DMS79 (cell line): ENCODE results near the gene ARIH1.

Experiments
- DNase-seq: peaks from one replicate; lab custom pipeline; 2025; lab: John Stamatoyannopoulos, UW

Gene ARIH1

GRCh38 chr15:72487070-72487797 lies 13.1 kb downstream of the ARIH1 start:
- DNase-seq: no peak

- no peak for DNase-seq
These were observed 14.4 kb downstream of the ARIH1 start for GRCh38 chr15:72488558-72488957.

- no peak for DNase-seq
These were observed 15.9 kb downstream of the ARIH1 start for GRCh38 chr15:72489943-72490554.

GRCh38 chr15:72491768-72492167 lies 17.6 kb downstream of the ARIH1 start:
- DNase-seq: no peak

GRCh38 chr15:72492733-72493132 lies 18.6 kb downstream of the ARIH1 start:
- no peak for DNase-seq

GRCh38 chr15:72493220-72493619 lies 19.1 kb downstream of the ARIH1 start:
- no peak for DNase-seq

GRCh38 chr15:72495007-72495406 lies 20.9 kb downstream of the ARIH1 start:
- DNase-seq: no peak

GRCh38 chr15:72496783-72497182 lies 22.7 kb downstream of the ARIH1 start:
- DNase-seq: no peak

- DNase-seq: no peak
These were observed 23.3 kb downstream of the ARIH1 start for GRCh38 chr15:72497402-72497801.

- DNase-seq: no peak
These were observed 28.2 kb downstream of the ARIH1 start for GRCh38 chr15:72502220-72502809.

- peak; percentile 57 for DNase-seq
These were observed 29.0 kb downstream of the ARIH1 start for GRCh38 chr15:72503147-72503546.

GRCh38 chr15:72507402-72508092 lies 33.4 kb downstream of the ARIH1 start:
- no peak for DNase-seq

GRCh38 chr15:72509484-72509883 lies 35.4 kb downstream of the ARIH1 start:
- no peak for DNase-seq

GRCh38 chr15:72511536-72511935 lies 37.4 kb downstream of the ARIH1 start:
- DNase-seq: no peak

GRCh38 chr15:72515591-72516389 lies 41.7 kb downstream of the ARIH1 start:
- DNase-seq: no peak

- DNase-seq: no peak
These were observed 42.6 kb downstream of the ARIH1 start for GRCh38 chr15:72516777-72517176.

GRCh38 chr15:72521682-72522081 lies 47.6 kb downstream of the ARIH1 start:
- DNase-seq: no peak

- no peak for DNase-seq
These were observed 59.0 kb downstream of the ARIH1 start for GRCh38 chr15:72532991-72533601.

GRCh38 chr15:72534523-72534922 lies 60.4 kb downstream of the ARIH1 start:
- DNase-seq: no peak

GRCh38 chr15:72535911-72536310 lies 61.8 kb downstream of the ARIH1 start:
- DNase-seq: no peak

- no peak for DNase-seq
These were observed 62.4 kb downstream of the ARIH1 start for GRCh38 chr15:72536506-72536905.

GRCh38 chr15:72538931-72539330 lies 64.8 kb downstream of the ARIH1 start:
- no peak for DNase-seq
